AG09309 (cell line): ENCODE results near the gene SLAMF9.

Experiments
- DNase-seq: peaks from one replicate; pipeline ENCODE4 v3.0.0-alpha.2; 2010; ENCODE audit warnings: low read depth
- H3K4me3 ChIP-seq: 2 replicates; pipeline ENCODE4 v1.5.1; 2011; ENCODE audit warnings: mild to moderate bottlenecking, low read depth, low read length, moderate library complexity; ENCODE audit not compliant: control insufficient read depth
- CTCF ChIP-seq: IDR thresholded peaks from 2 replicates; pipeline ENCODE4 v1.5.1; 2011; ENCODE audit warnings: mild to moderate bottlenecking, low read depth, low read length, inconsistent platforms; ENCODE audit not compliant: insufficient read depth, control insufficient read depth; ENCODE audit errors: missing control alignments

The SLAMF9 gene

GRCh38 chr1:159970932-159971342, 16.9 kb upstream of the SLAMF9 start:
- no peak for TF ChIP-seq CTCF
- no peak overlapping the region for H3K4me3 ChIP-seq
- no peak for DNase-seq

GRCh38 chr1:159968901-159969300, 14.9 kb upstream of the SLAMF9 start:
- DNase-seq = no peak
- no peak overlapping the region for H3K4me3 ChIP-seq
- no peak for TF ChIP-seq CTCF

- TF ChIP-seq CTCF = no peak
- H3K4me3 ChIP-seq = no peak overlapping the region
- DNase-seq = no peak
Observed at GRCh38 chr1:159965263-159965662, 11.2 kb upstream of the SLAMF9 start.

GRCh38 chr1:159964144-159964543, 10.1 kb upstream of the SLAMF9 start:
- TF ChIP-seq CTCF = no peak
- no peak for DNase-seq
- H3K4me3 ChIP-seq = no peak overlapping the region

- peak overlapping the region; percentile 49 for H3K4me3 ChIP-seq
- no peak for DNase-seq
- TF ChIP-seq CTCF = no peak
Observed at GRCh38 chr1:159962176-159962575, 8.1 kb upstream of the SLAMF9 start.

GRCh38 chr1:159961636-159962035, 7.6 kb upstream of the SLAMF9 start:
- peak overlapping the region; percentile 49 for H3K4me3 ChIP-seq
- DNase-seq = no peak
- TF ChIP-seq CTCF = no peak
